Heart right ventricle (tissue), 16 donors: ENCODE data around the gene ENOX1. TPM values are rescaled to one million over a fixed set of nuclear protein-coding genes. Genes with fewer than 3 reads are reported as not detected.

Experiments
- ATAC-seq, 8 donors: fragments of 200-7000 bp; cut with Tn5 transposase; one replicate each; pipeline ENCODE4 v1.9.1; 2020; ENCODE audit warnings: mild to moderate bottlenecking in 8 of 8, moderate library complexity in 8 of 8, moderate number of reproducible peaks in 1 of 8
- DNase-seq, 2 donors: peaks; one replicate each; pipeline ENCODE4 v3.0.0-alpha.2; 2020
- H3K27ac ChIP-seq, 10 donors: fragments of 200-600 bp; sonication (generic) in 2 of 10; one replicate each; pipeline versions ENCODE4 v1.5.0 to v1.8.0; 2020 to 2022; ENCODE audit warnings: mild to moderate bottlenecking in 3 of 10
- H3K27me3 ChIP-seq, 7 donors: fragments of 200-600 bp; one replicate each; pipeline ENCODE4 v1.8.0; 2021 to 2022; ENCODE audit warnings: mild to moderate bottlenecking in 2 of 7
- H3K36me3 ChIP-seq, 9 donors: fragments of 200-600 bp; sonication (generic) in 1 of 9; one replicate each; pipeline versions ENCODE4 v1.5.0 to v1.8.0; 2020 to 2022; ENCODE audit warnings: mild to moderate bottlenecking in 2 of 9
- H3K4me1 ChIP-seq, 9 donors: fragments of 200-600 bp; sonication (generic) in 1 of 9; one replicate each; pipeline versions ENCODE4 v1.5.0 to v1.8.0; 2020 to 2022; ENCODE audit warnings: mild to moderate bottlenecking in 4 of 9
- H3K4me3 ChIP-seq, 10 donors: fragments of 200-600 bp; sonication (generic) in 2 of 10; one replicate each; pipeline versions ENCODE4 v1.5.0 to v1.8.0; 2020 to 2022; ENCODE audit warnings: mild to moderate bottlenecking in 7 of 10, moderate library complexity in 2 of 10
- H3K9me3 ChIP-seq, 11 donors: fragments of 200-600 bp in 10 of 11; sonication (generic) in 2 of 11; one replicate each; pipeline versions ENCODE4 v1.5.0 to v1.8.0; 2013 to 2022; ENCODE audit warnings: mild to moderate bottlenecking in 2 of 11, control low read depth in 1 of 11, moderate library complexity in 1 of 11
- CTCF ChIP-seq, 9 donors: fragments of 200-600 bp; sonication (generic) in 2 of 9; IDR thresholded peaks; one replicate each; pipeline versions ENCODE4 v1.5.0 to v1.8.0; 2021 to 2022; ENCODE audit warnings: antibody characterized with exemption in 9 of 9, mild to moderate bottlenecking in 5 of 9, moderate library complexity in 1 of 9
- WGBS, 2 donors: extraction: QIAGEN DNeasy Blood & Tissue Kit; methylation state at CpG; one replicate each; pipeline ENCODE4 v1.1.7; 2013; ENCODE audit warnings: inconsistent platforms in 1 of 2; 5-methylcytosine and 5-hydroxymethylcytosine counted together
- intact Hi-C, 10 donors: fragments of 100-400 bp; cut with DNase I; formaldehyde crosslinking; loops; one replicate each; pipeline versions ENCODE4 v1.11.1 to v1.14.2; 2022
- polyA plus RNA-seq, 2 donors: library from polyadenylated mRNA; stranded (reverse); fragments of 200-250 nt; gene quantifications; one replicate each; pipeline ENCODE4 v1.2.3, GENCODE V29; 2013
- total RNA-seq, 10 donors: library from RNA; stranded (reverse); fragmentation: NEBNext Ultra II Directional in 3 of 10; extraction: Animal tissue kit (Norgen Biotek cat#: 25700) in 3 of 10; gene quantifications; one replicate each; pipeline versions ENCODE4 v1.2.1 to v1.2.4, GENCODE V29; 2021 to 2023
- donor health status: Arrhythmogenic right ventricular cardiomyopathy.
- donor health status: ischemic (EF 13 %, LVEDD 7.1; RV severe dilation, severe dysfunction).
- donor health status: healthy with polysubstance abuse.
- donor health status: DM: no; HTN: yes; CAD: no.
- donor health status: DM: no; HTN: no; CAD: no.
- donor health status: ischemic (EF 25% LVEDD 6.9; RV normal size, moderate dysfunction).
- donor health status: ischemic (EF 25% LVEDD 5.7; RV mildly dilated, moderate dysfunction).
- donor health status: healthy.
- donor health status: DM: yes; HTN: yes; CAD: no.
- donor health status: Ischemic cardiomyopathy.
- donor health status: ischemic (EF 35%, LVEDD 5.7; RV mildly dilated, moderate dysfunction).
- donor health status: nonischemic (EF 11% LVEDD 7.7; RV severe dilation, severe dysfunction).
- donor health status: DM: yes; HTN: yes; CAD: no.
- donor health status: PGD.
- donor health status: ischemic (EF 29% LVEDD 5.4; RV normal size, mild dysfunction).
- donor health status: nonischemic (EF 23%, LVEDD 6.1; RV moderate dilation, normal function).

The ENOX1 gene
- total and polyA plus RNA-seq, 12 donors: 2.0 to 10.4 (median 7.1) TPM

GRCh38 chr13:43472980-43473379, 313.8 kb downstream of the ENOX1 start:
- Histone ChIP-seq H3K4me1 (peaks cover 0 to 33% (median 27%) of the 10 kb centered on the region in 9 donors), H3K27me3 (no peaks in the 10 kb centered on the region), H3K9me3 (no peaks in the 10 kb centered on the region), H3K27ac (peak overlapping the region in 4 of 10 donors; percentile 11 to 63 (median 40)), H3K4me3 (no peak overlapping the region), H3K36me3 (no peaks in the 10 kb centered on the region)
- DNase-seq: no peak
- TF ChIP-seq CTCF (IDR thresholded peaks at IDR 0.05): no peak
- ATAC-seq: no peak
- intact Hi-C loops: loop anchor here in 1 of 10 donors (10.0 kb wide), 1 partner anchor 312 kb away; the partner anchor contains the start of gene ENOX1
- 30 to 76% methylated on average over 1 of the region's 1 CpG for WGBS, 2 donors

- peak overlapping the region in 5 of 10 donors; percentile 11 to 63 (median 35) for H3K27ac ChIP-seq
Observed at GRCh38 chr13:43472339-43472738, 314.4 kb downstream of the ENOX1 start.

GRCh38 chr13:43470610-43471009, 316.2 kb downstream of the ENOX1 start:
- H3K4me3 ChIP-seq: no peak overlapping the region
- H3K27ac ChIP-seq: no peak overlapping the region
- H3K27me3 ChIP-seq: no peaks in the 10 kb centered on the region
- H3K9me3 ChIP-seq: no peaks in the 10 kb centered on the region
- H3K36me3 ChIP-seq: no peaks in the 10 kb centered on the region
- no peak for ATAC-seq
- TF ChIP-seq CTCF (IDR thresholded peaks at IDR 0.05): no peak
- peaks cover 0 to 33% (median 25%) of the 10 kb centered on the region in 9 donors for H3K4me1 ChIP-seq
- WGBS, 2 donors: 95 to 97% methylated on average over 2 of the region's 2 CpGs
- intact Hi-C loops: loop anchor here in 1 of 10 donors (10.0 kb wide), 1 partner anchor 314 kb away; the partner anchor contains the start of gene ENOX1
- DNase-seq: no peak

More at GRCh38 chr13:43472339-43472738, 314.4 kb downstream of the ENOX1 start:
- no peaks in the 10 kb centered on the region for H3K27me3 ChIP-seq
- ATAC-seq (peak in 6 of 8 donors; percentile 70 to 93 (median 78)), DNase-seq (no peak)
- no peaks in the 10 kb centered on the region for H3K9me3 ChIP-seq
- WGBS, 2 donors: 9 to 12% methylated on average over 5 of the region's 5 CpGs
- H3K4me1 ChIP-seq: peaks cover 0 to 33% (median 25%) of the 10 kb centered on the region in 9 donors
- H3K4me3 ChIP-seq: no peak overlapping the region
- no peak for TF ChIP-seq CTCF (IDR thresholded peaks at IDR 0.05)
- no peaks in the 10 kb centered on the region for H3K36me3 ChIP-seq
- intact Hi-C loops: loop anchor here in 1 of 10 donors (10.0 kb wide), 1 partner anchor 312 kb away; the partner anchor contains the start of gene ENOX1

GRCh38 chr13:43469791-43470190, 317.0 kb downstream of the ENOX1 start:
- Histone ChIP-seq H3K27ac (no peak overlapping the region), H3K9me3 (no peaks in the 10 kb centered on the region), H3K4me1 (peaks cover 0 to 30% (median 24%) of the 10 kb centered on the region in 9 donors), H3K36me3 (no peaks in the 10 kb centered on the region), H3K27me3 (no peaks in the 10 kb centered on the region), H3K4me3 (no peak overlapping the region)
- 92 to 94% methylated on average over 1 of the region's 1 CpG for whole genome bisulfite sequencing, 2 donors
- DNase-seq: no peak
- intact Hi-C loops: loop anchor here in 1 of 10 donors (10.0 kb wide), 1 partner anchor 315 kb away; the partner anchor contains the start of gene ENOX1
- no peak for ATAC-seq
- no peak for TF ChIP-seq CTCF (IDR thresholded peaks at IDR 0.05)
